Fibroblast of mammary gland (primary cell): ENCODE measurements around the gene NFE2L1.
A peak's percentile ranks its signal among the peaks of the same experiment; 100 is the strongest.

Experiments
- DNase-seq: peaks from one replicate; pipeline ENCODE4 v3.0.0-alpha.2; 2010; ENCODE audit warnings: low read depth
- H3K4me3 ChIP-seq: 2 replicates; pipeline ENCODE4 v1.5.1; 2011; ENCODE audit warnings: low read depth, mild to moderate bottlenecking, low read length, moderate library complexity; ENCODE audit not compliant: control insufficient read depth
- CTCF ChIP-seq: conservative IDR thresholded peaks from 2 replicates; pipeline ENCODE4 v1.5.1; 2011; ENCODE audit warnings: low read depth, low read length, inconsistent platforms; ENCODE audit not compliant: control insufficient read depth, insufficient read depth

Gene NFE2L1

DNA sequence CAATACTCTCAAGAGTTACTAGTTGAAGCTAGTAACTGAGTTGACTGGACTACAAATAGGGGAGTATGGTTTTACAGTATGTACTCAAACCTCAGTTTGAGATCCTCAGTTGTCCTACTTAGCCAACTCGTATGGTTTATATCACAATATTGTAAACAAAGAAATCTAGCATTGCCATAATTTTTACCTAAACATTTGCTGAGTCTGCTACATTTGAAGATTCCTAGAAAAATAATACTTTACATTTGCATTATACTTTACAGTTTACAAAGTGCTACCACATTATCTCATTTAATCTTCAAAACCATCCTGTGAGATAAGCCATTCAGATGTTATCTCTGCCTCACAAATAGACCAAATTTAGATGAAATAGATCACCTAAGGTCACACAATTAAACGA lies 36.8 kb downstream of the NFE2L1 start:
- TF ChIP-seq CTCF: no peak
- H3K4me3 ChIP-seq: no peak overlapping the region
- DNase-seq: no peak

- no peak overlapping the region for H3K4me3 ChIP-seq
- DNase-seq: no peak
- no peak for TF ChIP-seq CTCF
Measured at GRCh38 chr17:48093341-48094045, 45.3 kb downstream of the NFE2L1 start.

GRCh38 chr17:48095611-48096010 lies 47.5 kb downstream of the NFE2L1 start:
- DNase-seq: peak; percentile 39
- TF ChIP-seq CTCF: no peak
- no peak overlapping the region for H3K4me3 ChIP-seq

GRCh38 chr17:48100160-48100559 lies 52.0 kb downstream of the NFE2L1 start:
- H3K4me3 ChIP-seq: peak overlapping the region; percentile 87
- no peak for TF ChIP-seq CTCF
- DNase-seq: peak; percentile 50

GRCh38 chr17:48100591-48101011 lies 52.4 kb downstream of the NFE2L1 start:
- H3K4me3 ChIP-seq: peak overlapping the region; percentile 87
- peak; percentile 55 for DNase-seq
- TF ChIP-seq CTCF: no peak

GRCh38 chr17:48101012-48101720 lies 53.0 kb downstream of the NFE2L1 start, which contains the start of gene CBX1:
TSS of gene CBX1 (minus strand) at chr17:48101478. CDS start at chr17:48077004, 24,474 bp downstream.
- no peak for TF ChIP-seq CTCF
- DNase-seq: peak; percentile 94
- H3K4me3 ChIP-seq: peak within 1 kb of the TSS; percentile 87
